ENCODE measurements around the gene UGT1A3.
A peak's percentile ranks its signal among the peaks of the same experiment; 100 is the strongest.

UGT1A3 gene

GRCh38 chr2:233811732-233812131, 82.9 kb downstream of the UGT1A3 start:
- no peak overlapping the region for H3K27ac ChIP-seq
- no peak for TF ChIP-seq CTCF (conservative IDR thresholded peaks at IDR 0.05; ENCODE audit: low read depth)
- ChIA-PET CTCF (no interaction called here), POLR2A (ENCODE audit: low non-redundant PET) (no interaction called here)
- no peak for DNase-seq (ENCODE audit: low spot score)

- CTCF ChIA-PET = no interaction called here
- no peak for DNase-seq (ENCODE audit: low spot score)
- no peak for TF ChIP-seq CTCF (conservative IDR thresholded peaks at IDR 0.05; ENCODE audit: low read depth)
- no peak overlapping the region for H3K27ac ChIP-seq
- POLR2A ChIA-PET (ENCODE audit: low non-redundant PET) = no interaction called here
Observed at GRCh38 chr2:233813236-233814055, 84.6 kb downstream of the UGT1A3 start.

- DNase-seq (ENCODE audit: low spot score) = peak; percentile 46
- ChIA-PET CTCF (no interaction called here), POLR2A (ENCODE audit: low non-redundant PET) (no interaction called here)
- no peak overlapping the region for H3K27ac ChIP-seq
- TF ChIP-seq CTCF (conservative IDR thresholded peaks at IDR 0.05; ENCODE audit: low read depth) = no peak
Observed at GRCh38 chr2:233814056-233814835, 85.4 kb downstream of the UGT1A3 start.

GRCh38 chr2:233815861-233816260, 87.0 kb downstream of the UGT1A3 start:
- no peak for DNase-seq (ENCODE audit: low spot score)
- no peak for TF ChIP-seq CTCF (conservative IDR thresholded peaks at IDR 0.05; ENCODE audit: low read depth)
- CTCF ChIA-PET = no interaction called here
- no peak overlapping the region for H3K27ac ChIP-seq
- POLR2A ChIA-PET (ENCODE audit: low non-redundant PET) = no interaction called here

GRCh38 chr2:233816334-233816733, 87.5 kb downstream of the UGT1A3 start:
- ChIA-PET CTCF (no interaction called here), POLR2A (ENCODE audit: low non-redundant PET) (no interaction called here)
- no peak for TF ChIP-seq CTCF (conservative IDR thresholded peaks at IDR 0.05; ENCODE audit: low read depth)
- DNase-seq (ENCODE audit: low spot score) = no peak
- no peak overlapping the region for H3K27ac ChIP-seq

GRCh38 chr2:233816771-233817170, 87.9 kb downstream of the UGT1A3 start:
- DNase-seq (ENCODE audit: low spot score) = no peak
- no peak overlapping the region for H3K27ac ChIP-seq
- POLR2A ChIA-PET (ENCODE audit: low non-redundant PET) = no interaction called here
- CTCF ChIA-PET = no interaction called here
- no peak for TF ChIP-seq CTCF (conservative IDR thresholded peaks at IDR 0.05; ENCODE audit: low read depth)
